ENCODE results near the gene ZDHHC8.

ZDHHC8 gene

DNA sequence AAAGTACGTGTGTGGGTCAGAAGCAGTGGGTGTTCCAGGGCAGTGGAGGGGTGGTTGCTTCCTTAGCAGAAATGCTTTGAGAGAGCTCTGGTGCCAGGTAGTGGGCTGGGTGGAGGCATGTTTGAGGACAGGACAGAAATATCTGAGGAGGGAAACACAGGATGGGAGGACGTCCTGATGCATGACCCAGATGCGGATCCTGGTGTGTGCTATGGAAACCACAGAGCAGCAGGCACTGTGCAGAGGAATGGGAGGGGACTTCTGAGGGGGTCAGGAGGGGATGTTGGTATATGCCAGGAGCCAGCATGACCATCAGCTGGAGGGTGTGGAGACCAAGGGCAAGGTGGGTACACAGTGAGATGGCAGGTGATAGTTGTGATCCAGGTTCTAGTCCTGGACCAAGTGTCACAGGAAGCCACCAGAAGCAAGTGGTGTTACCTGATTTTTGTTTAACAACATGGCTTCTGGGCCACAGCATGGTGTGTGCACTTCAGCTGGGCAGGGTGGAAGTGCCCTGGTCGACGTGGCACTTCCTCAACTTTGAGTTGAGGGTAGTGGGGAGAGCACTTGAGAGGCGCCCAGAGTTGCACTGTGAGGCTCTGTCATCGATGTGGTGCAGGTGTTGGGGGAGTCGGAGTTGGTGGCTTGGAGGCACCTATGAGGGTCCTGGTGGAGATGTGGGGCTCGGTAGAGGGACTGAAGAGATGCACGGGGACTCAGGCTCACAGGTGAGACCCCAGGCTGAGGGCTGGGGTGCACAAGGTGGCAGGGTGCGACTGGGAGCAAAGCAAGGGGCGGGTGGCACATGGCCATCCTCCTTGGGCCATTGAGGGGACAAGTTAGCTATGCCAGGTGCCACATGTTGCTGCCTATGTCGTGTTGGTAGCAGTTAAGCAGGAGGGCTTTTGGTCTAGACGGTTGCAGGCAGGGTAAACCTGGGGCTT lies 44.0 kb upstream of the ZDHHC8 start:
- TF ChIP-seq, protein P1, sequence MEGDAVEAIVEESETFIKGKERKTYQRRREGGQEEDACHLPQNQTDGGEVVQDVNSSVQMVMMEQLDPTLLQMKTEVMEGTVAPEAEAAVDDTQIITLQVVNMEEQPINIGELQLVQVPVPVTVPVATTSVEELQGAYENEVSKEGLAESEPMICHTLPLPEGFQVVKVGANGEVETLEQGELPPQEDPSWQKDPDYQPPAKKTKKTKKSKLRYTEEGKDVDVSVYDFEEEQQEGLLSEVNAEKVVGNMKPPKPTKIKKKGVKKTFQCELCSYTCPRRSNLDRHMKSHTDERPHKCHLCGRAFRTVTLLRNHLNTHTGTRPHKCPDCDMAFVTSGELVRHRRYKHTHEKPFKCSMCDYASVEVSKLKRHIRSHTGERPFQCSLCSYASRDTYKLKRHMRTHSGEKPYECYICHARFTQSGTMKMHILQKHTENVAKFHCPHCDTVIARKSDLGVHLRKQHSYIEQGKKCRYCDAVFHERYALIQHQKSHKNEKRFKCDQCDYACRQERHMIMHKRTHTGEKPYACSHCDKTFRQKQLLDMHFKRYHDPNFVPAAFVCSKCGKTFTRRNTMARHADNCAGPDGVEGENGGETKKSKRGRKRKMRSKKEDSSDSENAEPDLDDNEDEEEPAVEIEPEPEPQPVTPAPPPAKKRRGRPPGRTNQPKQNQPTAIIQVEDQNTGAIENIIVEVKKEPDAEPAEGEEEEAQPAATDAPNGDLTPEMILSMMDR (IDR thresholded peaks at IDR 0.05): no peak

- TF ChIP-seq, protein P1 (IDR thresholded peaks at IDR 0.05): no peak
These were observed 43.3 kb upstream of the ZDHHC8 start for GRCh38 chr22:20088263-20088648.

DNA sequence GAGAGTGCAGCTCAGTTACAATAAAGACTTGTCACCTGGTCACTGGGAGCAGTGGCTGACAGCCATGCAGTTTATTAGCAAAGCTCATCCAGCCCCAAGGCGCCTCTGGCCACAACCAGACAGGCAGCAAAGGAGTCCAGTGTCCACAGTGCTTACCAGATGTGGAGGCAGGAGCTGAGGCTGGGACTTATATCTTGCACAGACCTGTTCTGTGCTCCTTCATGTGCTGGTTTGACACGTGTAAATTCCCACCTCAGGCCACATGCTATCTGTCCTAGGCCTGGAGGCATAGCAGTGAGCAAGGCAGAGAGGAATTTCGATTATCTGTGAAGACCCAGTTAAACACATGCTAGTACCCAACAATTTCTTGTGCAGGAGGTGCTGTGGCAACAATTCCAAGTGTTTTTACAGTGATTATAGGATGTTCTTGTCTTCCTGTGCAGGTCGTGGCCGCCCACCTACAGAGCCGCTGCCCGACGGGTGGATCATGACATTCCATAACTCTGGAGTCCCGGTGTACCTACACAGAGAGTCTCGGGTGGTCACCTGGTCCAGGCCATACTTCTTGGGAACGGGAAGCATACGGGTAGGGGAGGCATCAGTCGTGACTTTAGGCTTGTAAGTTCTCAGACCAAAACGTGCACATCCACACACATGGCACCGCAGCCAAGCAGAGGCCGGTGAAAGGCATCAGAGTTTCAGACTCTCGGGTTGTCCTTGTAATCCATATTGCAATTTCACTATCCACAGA lies 42.2 kb upstream of the ZDHHC8 start:
- TF ChIP-seq, protein P1 (IDR thresholded peaks at IDR 0.05): no peak

- TF ChIP-seq, protein P1 (IDR thresholded peaks at IDR 0.05): no peak
These were observed 41.5 kb upstream of the ZDHHC8 start for GRCh38 chr22:20089977-20090729.

GRCh38 chr22:20090730-20091240 lies 40.8 kb upstream of the ZDHHC8 start:
- TF ChIP-seq, protein P1 (IDR thresholded peaks at IDR 0.05): no peak

- TF ChIP-seq, protein P1 (IDR thresholded peaks at IDR 0.05): no peak
These were observed 39.7 kb upstream of the ZDHHC8 start for GRCh38 chr22:20091690-20092476.

All from LNCAP (cell line).